GM19324 (cell line): Measurements from ENCODE around the gene GSTM2.

Experiments
- ATAC-seq: cut with Tn5 transposase; IDR thresholded peaks from one replicate; pipeline ENCODE4 v1.9.1; 2021; ENCODE audit warnings: mild to moderate bottlenecking, moderate library complexity; ENCODE audit not compliant: unreplicated experiment, low FRiP score

Gene GSTM2

DNA sequence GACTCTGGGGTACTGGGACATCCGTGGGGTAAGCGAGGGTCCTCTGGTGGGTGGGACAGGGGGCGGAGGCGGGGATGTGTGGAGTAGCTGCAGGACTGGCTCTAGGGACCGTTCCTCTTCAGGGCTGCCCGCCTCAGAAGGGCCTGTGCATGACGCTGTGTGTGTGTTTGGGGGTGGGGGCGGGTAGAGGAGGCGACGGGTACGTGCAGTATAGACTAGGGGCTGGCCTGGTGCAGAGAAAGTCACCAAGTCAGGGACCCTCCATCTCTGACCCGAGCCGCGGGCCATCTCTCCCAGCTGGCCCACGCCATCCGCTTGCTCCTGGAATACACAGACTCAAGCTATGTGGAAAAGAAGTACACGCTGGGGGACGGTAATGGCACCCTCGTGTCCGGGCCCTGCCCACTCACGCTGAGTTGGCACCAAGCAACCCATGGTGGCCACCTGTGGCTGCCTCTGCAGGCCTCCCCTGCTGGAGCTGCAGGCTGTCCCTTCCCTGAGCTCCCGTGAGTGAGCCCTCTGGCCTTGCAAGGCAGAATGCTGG lies 44.5 kb downstream of the GSTM2 start:
- no peak for ATAC-seq

DNA sequence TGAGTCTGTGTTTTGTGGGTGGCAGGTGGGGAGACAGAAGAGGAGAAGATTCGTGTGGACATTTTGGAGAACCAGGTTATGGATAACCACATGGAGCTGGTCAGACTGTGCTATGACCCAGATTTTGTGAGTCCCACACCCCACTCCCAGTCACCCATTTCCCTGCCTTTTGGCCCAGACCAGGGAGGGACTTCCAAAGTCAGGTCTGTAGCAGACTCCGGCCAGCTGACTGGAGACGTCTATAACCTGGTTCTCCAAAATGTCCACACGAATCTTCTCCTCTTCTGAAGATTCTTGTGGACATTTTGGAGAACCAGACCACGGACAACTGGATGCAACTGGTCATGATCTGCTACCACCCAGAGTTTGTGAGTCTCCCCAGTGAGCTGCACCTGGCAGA lies 45.8 kb downstream of the GSTM2 start:
- no peak for ATAC-seq

DNA sequence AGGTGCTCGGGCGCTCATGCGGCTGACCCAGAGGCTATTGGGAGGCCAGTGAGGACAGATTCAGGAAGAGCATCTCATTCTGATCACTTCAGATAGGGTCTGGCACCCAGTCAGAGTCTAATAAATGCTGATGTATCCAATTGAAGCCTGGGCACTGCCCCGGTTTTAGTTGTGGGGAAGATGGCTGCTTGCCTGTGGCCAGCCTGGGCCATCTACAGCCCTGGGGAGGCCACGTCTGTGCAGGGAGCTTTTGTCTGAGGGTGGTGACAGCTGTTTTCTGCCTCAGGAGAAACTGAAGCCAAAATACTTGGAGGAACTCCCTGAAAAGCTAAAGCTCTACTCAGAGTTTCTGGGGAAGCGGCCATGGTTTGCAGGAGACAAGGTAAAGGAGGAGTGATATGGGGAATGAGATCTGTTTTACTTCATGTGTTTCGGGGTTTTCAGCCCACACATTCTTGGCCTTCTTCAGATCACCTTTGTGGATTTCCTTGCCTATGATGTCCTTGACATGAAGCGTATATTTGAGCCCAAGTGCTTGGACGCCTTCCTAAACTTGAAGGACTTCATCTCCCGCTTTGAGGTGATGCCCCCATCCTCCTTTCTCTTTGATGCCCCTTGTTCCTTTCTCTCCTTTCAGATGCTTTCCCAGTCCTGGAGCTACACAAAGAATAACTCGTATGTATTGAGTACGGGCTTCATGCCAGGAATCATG lies 47.0 kb downstream of the GSTM2 start:
- no peak for ATAC-seq

DNA sequence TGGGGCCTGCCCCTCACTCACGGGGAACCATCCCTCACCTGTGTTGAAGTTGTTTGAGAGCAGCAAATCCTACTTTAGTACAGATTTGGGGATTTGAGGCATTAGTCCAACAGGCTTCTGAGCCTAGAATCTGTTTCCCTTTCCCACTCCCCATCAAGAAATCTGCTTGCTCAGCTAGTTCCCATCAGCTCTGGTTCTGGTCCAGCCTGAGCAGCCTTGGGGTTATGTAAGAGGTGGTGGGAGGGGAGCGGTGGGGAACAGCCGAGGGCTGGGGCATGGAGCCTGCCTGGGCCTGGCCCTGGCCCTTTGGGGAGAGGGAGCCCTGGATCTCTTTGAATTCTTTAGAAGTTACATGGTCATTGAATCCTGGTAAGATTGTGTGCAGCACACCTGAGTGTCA lies 48.3 kb downstream of the GSTM2 start:
- no peak for ATAC-seq

DNA sequence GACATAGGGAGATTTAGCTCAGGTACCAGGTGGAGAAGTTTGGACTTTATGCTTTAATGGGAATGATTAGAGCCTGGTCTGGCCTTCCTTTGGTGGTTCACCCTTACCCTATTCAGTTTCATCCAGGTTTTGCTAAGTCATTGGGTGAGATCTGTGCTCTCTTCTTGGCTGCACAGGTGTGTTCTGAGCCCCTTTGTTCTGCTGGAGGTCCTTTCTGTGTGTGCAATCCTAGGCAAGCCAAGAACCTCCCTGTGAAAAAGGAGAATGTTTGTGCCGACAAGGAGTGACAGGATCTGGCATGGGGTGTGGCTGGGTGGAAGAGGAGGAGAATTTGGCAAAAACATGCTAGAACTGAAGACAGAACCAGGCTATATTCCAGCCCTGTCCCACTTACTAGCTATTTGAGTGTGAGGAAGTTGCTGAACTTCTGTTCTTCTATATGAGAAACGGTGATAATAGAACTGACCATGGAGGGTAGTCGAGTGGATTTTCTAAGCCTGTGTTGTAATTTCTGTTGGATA lies 48.8 kb downstream of the GSTM2 start:
- ATAC-seq: no peak

DNA sequence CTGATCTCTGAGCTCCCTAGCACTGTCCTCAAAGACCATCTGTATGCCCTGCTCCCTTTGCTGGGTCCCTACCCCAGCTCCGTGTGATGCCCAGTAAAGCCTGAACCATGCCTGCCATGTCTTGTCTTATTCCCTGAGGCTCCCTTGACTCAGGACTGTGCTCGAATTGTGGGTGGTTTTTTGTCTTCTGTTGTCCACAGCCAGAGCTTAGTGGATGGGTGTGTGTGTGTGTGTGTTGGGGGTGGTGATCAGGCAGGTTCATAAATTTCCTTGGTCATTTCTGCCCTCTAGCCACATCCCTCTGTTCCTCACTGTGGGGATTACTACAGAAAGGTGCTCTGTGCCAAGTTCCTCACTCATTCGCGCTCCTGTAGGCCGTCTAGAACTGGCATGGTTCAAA lies 49.9 kb downstream of the GSTM2 start:
- no peak for ATAC-seq

DNA sequence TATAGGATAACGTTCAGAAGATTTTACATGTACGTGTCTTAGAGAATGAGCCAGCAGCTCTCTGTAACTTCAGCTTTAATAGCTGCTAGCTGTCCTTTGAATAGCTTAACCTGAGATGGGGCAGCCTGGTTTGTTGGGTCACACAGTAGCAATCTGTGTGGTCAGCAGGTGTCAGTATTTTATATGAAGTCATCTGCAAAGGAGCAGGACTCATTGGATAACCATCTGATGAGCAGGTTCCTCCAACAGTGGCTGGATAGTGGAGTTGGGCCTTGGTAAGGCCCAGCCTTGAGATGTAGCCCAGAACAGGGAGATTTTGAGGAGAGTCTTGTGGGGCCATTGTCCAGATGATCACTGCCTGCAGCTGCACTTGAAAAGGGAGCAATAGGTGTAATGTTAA lies 50.6 kb downstream of the GSTM2 start:
- no peak for ATAC-seq

DNA sequence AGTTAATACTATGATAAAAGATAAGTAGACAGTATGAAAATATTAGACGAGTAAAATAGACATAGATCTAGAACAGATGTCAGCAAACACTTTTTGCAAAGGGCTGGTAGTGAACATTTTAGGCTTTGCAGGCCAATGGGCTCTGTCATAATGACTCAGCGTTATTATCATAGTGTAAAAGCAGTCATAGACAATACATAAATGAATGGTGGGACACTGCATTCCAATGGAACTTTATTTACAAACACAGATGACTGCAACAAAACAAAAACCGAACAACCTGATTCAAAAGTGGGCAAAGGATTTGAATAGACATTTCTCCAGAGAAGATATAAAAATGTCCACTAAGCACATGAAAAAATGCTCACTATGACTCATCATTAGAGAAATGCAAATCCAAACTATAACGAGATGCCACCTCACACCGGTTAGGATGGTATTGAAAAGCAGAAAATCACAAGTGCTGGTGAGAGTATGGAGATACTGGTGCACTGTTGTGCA lies 51.5 kb downstream of the GSTM2 start:
- ATAC-seq: no peak

DNA sequence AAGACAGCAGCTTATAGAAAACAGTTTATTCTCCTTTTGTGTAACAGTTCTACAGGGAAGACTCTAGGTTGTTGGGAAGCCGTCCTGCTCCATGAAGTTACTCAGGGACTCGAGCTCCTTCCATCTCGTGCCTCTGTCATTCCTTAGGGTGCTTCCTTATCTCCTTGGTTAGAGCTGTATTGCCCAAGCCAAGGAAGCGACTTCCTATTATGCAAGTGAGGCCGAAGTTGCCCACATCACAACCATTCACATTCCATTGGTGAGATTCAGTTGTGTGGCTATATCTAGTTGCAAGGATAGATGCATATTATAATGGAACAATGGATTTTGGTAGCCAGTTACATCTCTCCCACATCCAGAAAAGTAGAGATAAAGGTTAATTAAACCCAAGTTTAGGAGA lies 53.2 kb downstream of the GSTM2 start:
- no peak for ATAC-seq

DNA sequence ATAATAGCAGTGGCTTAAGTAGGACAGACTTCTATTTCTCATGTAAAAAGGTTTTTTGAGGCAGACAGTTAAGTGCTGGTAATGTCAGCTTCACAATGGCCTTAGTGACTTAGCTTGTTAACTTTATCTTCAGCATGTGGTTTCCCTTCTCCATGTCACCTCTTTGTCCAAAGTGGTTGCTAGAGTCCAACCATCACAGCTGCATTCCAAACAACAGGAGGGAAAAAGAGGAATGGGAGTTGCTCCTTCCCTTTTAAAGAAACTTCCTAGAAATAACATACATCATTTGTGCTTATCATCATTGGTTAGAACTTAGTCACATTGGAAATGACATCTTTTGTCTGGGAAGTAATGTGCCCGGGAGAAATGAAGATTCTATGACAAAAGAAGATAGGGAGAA lies 54.1 kb downstream of the GSTM2 start:
- ATAC-seq: no peak

DNA sequence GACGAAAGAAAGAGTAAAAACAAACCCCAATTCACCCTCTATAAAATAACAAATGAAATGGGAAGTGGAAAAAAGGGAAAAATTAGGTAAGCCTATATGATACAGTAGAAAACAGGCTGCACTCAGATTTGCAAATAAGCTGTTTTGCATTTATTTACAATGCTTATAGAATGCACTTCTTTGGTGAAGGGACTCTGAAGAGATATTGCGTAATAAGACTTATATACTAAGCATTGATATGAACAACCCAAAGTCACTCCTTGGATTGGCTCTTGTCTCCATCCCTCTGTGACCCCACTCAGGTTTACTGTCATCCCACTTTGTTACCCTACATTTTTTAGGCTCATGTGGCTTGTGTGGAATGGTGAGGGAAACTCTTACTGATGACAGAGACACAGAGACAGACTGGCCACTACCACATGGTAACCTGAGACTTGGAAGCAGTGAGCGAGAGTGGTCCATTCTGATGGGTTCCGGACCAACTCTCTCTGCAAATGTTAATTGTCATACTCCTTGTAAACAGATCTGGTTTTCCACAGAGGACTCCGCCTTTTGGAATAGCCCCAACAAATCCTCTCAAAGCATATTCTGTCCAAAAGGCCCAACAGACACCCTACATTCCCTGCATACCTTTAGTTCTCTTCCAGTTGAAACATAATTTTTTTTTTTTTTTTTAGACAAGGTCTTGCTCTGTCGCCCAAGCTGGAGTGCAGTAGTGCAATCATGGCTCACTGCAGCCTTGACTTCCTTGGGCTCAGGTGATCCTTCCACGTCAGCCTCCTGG lies 55.2 kb downstream of the GSTM2 start:
- ATAC-seq: no peak
